HUES64 (cell line): ENCODE results near the gene ABCC1.
A peak's percentile ranks its signal among the peaks of the same experiment; 100 is the strongest.

Experiments used
- H3K27ac ChIP-seq: 2 replicates; pipeline ENCODE4 v1.7.0; 2013; ENCODE audit warnings: low read depth, low read length, inconsistent platforms
- H3K27me3 ChIP-seq: 2 replicates; pipeline ENCODE4 v1.6.1; 2013; ENCODE audit warnings: mild to moderate bottlenecking, low read length; ENCODE audit not compliant: insufficient read depth
- H3K36me3 ChIP-seq: 2 replicates; pipeline ENCODE4 v1.6.1; 2013; ENCODE audit warnings: mild to moderate bottlenecking, low read length; ENCODE audit not compliant: insufficient read depth
- H3K4me1 ChIP-seq: 2 replicates; pipeline ENCODE4 v1.6.1; 2013; ENCODE audit warnings: mild to moderate bottlenecking, low read length, moderate library complexity; ENCODE audit not compliant: insufficient read depth
- H3K4me3 ChIP-seq: 2 replicates; pipeline ENCODE4 v1.5.1; 2013; ENCODE audit warnings: mild to moderate bottlenecking, low read length, moderate library complexity
- H3K9ac ChIP-seq: 2 replicates; pipeline ENCODE4 v1.6.1; 2013; ENCODE audit warnings: mild to moderate bottlenecking, low read depth, low read length
- H3K9me3 ChIP-seq: 2 replicates; pipeline ENCODE4 v1.6.1; 2013; ENCODE audit warnings: low read depth, low read length; ENCODE audit not compliant: insufficient read depth
- WGBS: fragments of 150-250, 120-280 bp; methylation state at CpG from one replicate; pipeline ENCODE4 v1.1.7; 2013; ENCODE audit warnings: missing lambda C conversion rate; 5-methylcytosine and 5-hydroxymethylcytosine counted together

The ABCC1 gene

DNA sequence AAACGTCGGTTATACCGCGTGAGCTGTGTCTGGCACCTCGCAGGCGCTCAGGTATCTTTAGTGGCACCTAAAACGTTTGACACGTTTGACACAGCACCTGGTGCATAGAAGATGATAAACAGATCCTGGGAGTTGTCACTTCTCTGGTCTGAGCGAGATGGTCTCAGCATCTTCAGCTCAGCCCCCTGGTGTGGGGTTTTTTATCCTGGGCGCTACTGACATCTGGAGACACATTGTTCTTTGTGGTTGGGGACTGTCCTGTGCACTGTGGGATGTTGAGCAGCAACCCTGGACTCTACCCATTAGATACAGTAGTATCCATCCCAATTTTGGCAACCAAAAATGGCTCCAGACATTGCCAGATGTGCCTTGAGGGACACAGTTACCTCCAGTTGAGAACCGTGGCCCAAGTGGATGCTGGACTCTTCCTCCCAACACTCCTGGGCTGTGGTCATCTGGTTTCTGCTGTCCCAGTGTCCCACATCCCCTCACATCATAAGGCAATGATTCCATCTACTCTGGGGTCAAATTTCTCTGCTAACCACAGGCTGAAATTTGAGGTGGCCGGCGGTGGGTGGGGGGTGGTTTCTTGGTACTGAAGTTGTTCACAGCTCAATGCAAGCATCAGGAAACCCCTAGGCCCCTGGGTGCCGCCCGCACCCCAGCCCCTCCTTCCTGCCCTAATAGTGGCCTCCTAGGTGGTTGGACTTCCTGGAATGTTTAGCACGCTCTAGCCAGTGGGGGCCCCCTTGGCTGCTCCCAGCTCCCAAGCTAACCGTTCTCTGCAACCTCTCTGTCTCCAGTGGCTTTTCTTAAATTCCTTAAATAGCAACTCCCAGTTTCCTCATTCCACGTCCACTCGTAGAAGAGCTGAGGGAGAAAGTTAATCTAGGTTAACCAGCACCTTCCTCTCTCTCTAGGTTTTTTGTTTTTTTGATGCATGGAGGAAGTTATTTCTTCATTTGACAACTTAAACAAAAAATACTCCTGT lies 124.8 kb downstream of the ABCC1 start:
- H3K4me3 ChIP-seq: no peak overlapping the region
- H3K27ac ChIP-seq: peak overlapping the region; percentile 65
- H3K9me3 ChIP-seq: no peaks in the 10 kb centered on the region
- peaks cover 85% of the 10 kb centered on the region for H3K36me3 ChIP-seq
- no peaks in the 10 kb centered on the region for H3K27me3 ChIP-seq
- H3K4me1 ChIP-seq: peaks cover 7% of the 10 kb centered on the region; the same call in 1 of the 2 replicates
- peak overlapping the region; percentile 30; the same call in 1 of the 2 replicates for H3K9ac ChIP-seq
- 80% methylated on average over 17 of the region's 19 CpGs for WGBS

DNA sequence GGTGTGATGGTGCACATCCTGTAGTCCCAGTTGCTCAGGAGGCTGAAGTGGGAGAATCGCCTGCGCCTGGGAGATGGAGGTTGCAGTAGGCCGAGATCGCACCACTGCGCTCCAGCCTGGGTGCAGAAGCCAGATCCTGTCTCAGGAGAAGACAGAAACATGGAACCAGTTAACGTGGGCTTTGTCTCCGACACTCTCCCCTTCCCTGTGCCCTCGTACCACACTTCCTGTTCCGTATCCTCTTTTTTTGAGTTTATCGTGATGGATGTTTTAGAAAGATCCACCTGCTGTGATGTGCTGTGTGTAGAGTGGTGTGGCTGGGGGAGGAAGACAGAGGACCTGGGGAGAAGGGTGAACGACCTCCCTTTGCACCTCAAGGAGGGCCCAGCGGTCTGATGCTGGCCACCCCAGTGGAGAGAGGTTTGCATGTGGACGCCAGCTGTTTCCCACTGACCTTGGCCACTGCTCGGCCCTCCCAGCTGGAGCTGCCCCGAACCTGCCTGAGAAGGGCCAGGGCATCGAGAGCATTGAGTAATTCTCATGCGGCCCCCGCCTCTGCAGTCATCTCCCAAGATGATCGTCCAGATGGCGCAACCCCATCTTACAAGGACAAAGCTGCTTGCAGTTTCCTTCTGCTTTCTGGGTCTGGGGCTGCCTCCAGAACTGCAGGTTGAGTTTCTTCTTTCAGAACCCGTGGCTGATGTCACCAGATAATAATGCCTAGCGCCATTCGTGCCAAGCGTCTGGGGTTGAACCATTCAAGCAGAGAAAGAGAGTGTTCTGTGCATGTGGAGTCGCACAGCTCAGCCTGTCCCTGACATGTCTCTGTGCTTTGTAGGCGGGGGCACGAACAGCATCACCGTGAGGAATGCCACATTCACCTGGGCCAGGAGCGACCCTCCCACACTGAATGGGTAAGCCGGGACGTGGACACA lies 126.3 kb downstream of the ABCC1 start:
- H3K27ac ChIP-seq: no peak overlapping the region
- H3K9ac ChIP-seq: no peak overlapping the region
- no peak overlapping the region for H3K4me3 ChIP-seq
- H3K9me3 ChIP-seq: no peaks in the 10 kb centered on the region
- WGBS: 97% methylated on average over 31 of the region's 31 CpGs
- peaks cover 7% of the 10 kb centered on the region; the same call in 1 of the 2 replicates for H3K4me1 ChIP-seq
- H3K27me3 ChIP-seq: no peaks in the 10 kb centered on the region
- H3K36me3 ChIP-seq: peaks cover 88% of the 10 kb centered on the region

- Histone ChIP-seq H3K4me1 (peaks cover 7% of the 10 kb centered on the region; the same call in 1 of the 2 replicates), H3K36me3 (peaks cover 90% of the 10 kb centered on the region), H3K27ac (no peak overlapping the region), H3K9ac (no peak overlapping the region), H3K9me3 (no peaks in the 10 kb centered on the region), H3K4me3 (no peak overlapping the region), H3K27me3 (no peaks in the 10 kb centered on the region)
- 95% methylated on average over 9 of the region's 9 CpGs for WGBS
These were observed 127.0 kb downstream of the ABCC1 start for GRCh38 chr16:16076423-16076813.

DNA sequence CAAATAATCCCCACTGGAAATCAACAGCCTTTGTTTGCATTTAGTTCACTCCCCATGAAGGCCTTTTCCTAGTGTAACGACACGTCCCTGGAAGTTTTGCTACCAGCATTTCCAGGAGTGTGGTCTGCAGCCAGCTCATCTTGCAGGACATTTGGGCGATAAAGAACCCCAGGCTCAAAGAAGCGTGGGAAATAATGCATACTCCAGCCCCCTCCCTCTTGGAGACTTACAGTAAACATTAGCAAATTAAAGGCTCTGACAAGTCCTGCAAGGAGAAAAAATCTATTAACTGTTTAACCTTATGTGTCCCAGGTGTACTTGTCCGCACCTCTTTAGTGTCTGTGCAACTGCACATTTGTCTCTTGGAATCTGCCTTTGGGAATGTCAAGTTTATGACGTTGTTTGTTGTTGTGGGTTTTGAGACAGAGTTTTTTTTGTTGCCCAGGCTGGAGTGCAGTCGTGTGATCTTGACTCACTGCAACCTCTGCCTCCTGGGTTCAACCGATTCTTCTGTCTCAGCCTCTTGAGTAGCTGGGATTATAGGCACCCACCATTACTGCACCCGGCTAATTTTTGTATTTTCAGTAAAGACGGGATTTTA lies 131.1 kb downstream of the ABCC1 start:
- Histone ChIP-seq H3K4me3 (no peak overlapping the region), H3K27me3 (no peaks in the 10 kb centered on the region), H3K36me3 (peaks cover 97% of the 10 kb centered on the region), H3K9me3 (peaks cover 11% of the 10 kb centered on the region), H3K9ac (no peak overlapping the region), H3K27ac (no peak overlapping the region), H3K4me1 (no peaks in the 10 kb centered on the region)
- WGBS: 87% methylated on average over 10 of the region's 10 CpGs

GRCh38 chr16:16081141-16081540 lies 131.7 kb downstream of the ABCC1 start:
- WGBS: 100% methylated on average over 2 of the region's 3 CpGs
- H3K36me3 ChIP-seq: peaks cover 97% of the 10 kb centered on the region

DNA sequence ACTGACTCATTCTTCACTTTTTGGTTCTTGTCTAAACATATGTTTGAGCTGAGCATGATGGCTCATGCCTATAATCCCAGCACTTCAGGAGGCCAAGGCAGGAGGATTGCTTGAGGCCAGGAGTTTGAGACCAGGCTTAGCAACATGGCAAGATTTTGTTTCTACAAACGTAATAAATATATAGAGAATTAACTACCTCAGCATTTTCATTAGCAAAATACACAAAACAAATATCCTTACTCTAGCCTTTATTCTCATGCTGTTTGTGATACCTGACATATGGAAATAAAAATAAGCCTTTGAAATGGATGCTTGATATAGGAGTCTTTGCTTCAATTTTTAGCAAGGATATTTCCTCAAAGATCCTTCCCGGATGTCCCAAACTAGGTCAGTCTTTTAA lies 132.8 kb downstream of the ABCC1 start:
- Histone ChIP-seq H3K9ac (no peak overlapping the region), H3K4me1 (no peaks in the 10 kb centered on the region), H3K4me3 (no peak overlapping the region), H3K36me3 (peaks cover 97% of the 10 kb centered on the region), H3K27me3 (no peaks in the 10 kb centered on the region), H3K9me3 (peaks cover 11% of the 10 kb centered on the region), H3K27ac (no peak overlapping the region)
- WGBS: 92% methylated on average over 1 of the region's 2 CpGs

More at GRCh38 chr16:16081141-16081540, 131.7 kb downstream of the ABCC1 start:
- no peak overlapping the region for H3K27ac ChIP-seq
- H3K27me3 ChIP-seq: no peaks in the 10 kb centered on the region
- H3K9ac ChIP-seq: no peak overlapping the region
- no peak overlapping the region for H3K4me3 ChIP-seq
- no peaks in the 10 kb centered on the region for H3K4me1 ChIP-seq
- H3K9me3 ChIP-seq: peaks cover 11% of the 10 kb centered on the region

GRCh38 chr16:16083421-16084156 lies 134.2 kb downstream of the ABCC1 start:
- peaks cover 97% of the 10 kb centered on the region for H3K36me3 ChIP-seq
- H3K27ac ChIP-seq: no peak overlapping the region
- peaks cover 11% of the 10 kb centered on the region for H3K9me3 ChIP-seq
- H3K9ac ChIP-seq: no peak overlapping the region
- no peaks in the 10 kb centered on the region for H3K4me1 ChIP-seq
- H3K27me3 ChIP-seq: no peaks in the 10 kb centered on the region
- no peak overlapping the region for H3K4me3 ChIP-seq
- 97% methylated on average over 10 of the region's 10 CpGs for WGBS

- peaks cover 11% of the 10 kb centered on the region for H3K9me3 ChIP-seq
- H3K36me3 ChIP-seq: peaks cover 95% of the 10 kb centered on the region
- H3K9ac ChIP-seq: no peak overlapping the region
- no peak overlapping the region for H3K4me3 ChIP-seq
- WGBS: 94% methylated on average over 3 of the region's 3 CpGs
- no peaks in the 10 kb centered on the region for H3K4me1 ChIP-seq
- H3K27me3 ChIP-seq: no peaks in the 10 kb centered on the region
- H3K27ac ChIP-seq: no peak overlapping the region
These were observed 135.5 kb downstream of the ABCC1 start for GRCh38 chr16:16084874-16085273.

DNA sequence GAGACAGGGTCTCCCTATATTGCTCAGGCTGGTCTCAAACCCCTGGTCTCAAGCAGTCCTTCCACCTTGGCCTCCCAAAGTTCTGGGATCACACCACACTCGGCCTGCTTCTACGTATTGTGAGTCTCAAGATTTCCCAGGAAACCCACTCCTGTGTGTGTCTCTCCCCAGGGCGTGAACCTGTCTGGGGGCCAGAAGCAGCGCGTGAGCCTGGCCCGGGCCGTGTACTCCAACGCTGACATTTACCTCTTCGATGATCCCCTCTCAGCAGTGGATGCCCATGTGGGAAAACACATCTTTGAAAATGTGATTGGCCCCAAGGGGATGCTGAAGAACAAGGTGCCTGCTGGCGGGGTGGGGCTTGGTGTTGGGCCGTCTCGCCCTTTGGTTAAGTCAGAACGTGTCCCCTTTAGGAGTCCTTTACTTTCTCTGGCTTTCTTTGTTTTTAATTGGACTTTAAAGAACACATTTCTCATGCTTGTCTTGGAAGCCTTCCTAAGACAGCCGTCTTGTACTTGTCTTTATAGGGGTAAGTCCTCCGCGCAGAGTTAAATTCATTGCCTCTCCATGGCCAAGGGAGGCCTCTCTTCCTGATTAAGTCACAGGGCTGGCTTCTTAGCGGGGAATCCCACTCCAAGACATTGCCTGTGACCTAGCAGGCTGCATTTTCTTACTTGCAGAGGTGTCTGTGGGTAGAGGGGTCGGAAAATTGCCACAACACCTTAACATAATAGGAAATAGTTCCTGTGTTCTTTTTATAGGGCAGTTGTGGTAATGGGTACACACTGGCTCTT lies 137.4 kb downstream of the ABCC1 start:
- H3K27me3 ChIP-seq: no peaks in the 10 kb centered on the region
- no peaks in the 10 kb centered on the region for H3K4me1 ChIP-seq
- H3K27ac ChIP-seq: no peak overlapping the region
- peaks cover 95% of the 10 kb centered on the region for H3K36me3 ChIP-seq
- H3K4me3 ChIP-seq: no peak overlapping the region
- no peak overlapping the region for H3K9ac ChIP-seq
- WGBS: 96% methylated on average over 17 of the region's 18 CpGs
- H3K9me3 ChIP-seq: peaks cover 11% of the 10 kb centered on the region

GRCh38 chr16:16090238-16090637 lies 140.8 kb downstream of the ABCC1 start:
- Histone ChIP-seq H3K9ac (no peak overlapping the region), H3K27me3 (no peaks in the 10 kb centered on the region), H3K4me1 (no peaks in the 10 kb centered on the region; the same call in 1 of the 2 replicates), H3K4me3 (no peak overlapping the region), H3K36me3 (peaks cover 83% of the 10 kb centered on the region), H3K9me3 (no peaks in the 10 kb centered on the region), H3K27ac (no peak overlapping the region)
- WGBS: 93% methylated on average over 19 of the region's 19 CpGs
